Gastrocnemius medialis (tissue), 4 donors: ENCODE data around the gene LRRD1. TPM values are rescaled to one million over a fixed set of nuclear protein-coding genes. Genes with fewer than 3 reads are reported as not detected.
"Not testable (repeated sequence)": the region's sequence is repeated elsewhere in the genome, so short reads cannot be mapped to it uniquely, and the experiment has no call there.

ENCODE experiments used
- ATAC-seq, 2 donors: fragments of 150-250 bp; one replicate each; pipeline ENCODE4 v1.9.1; 2016
- DNase-seq, 2 donors: peaks; one replicate each; pipeline ENCODE4 v3.0.0-alpha.2; 2019
- H3K27ac ChIP-seq, 4 donors: fragments of 200-600 bp; sonication (generic); 1 replicate in 1 of 4; 2 replicates in 3 of 4; pipeline ENCODE4 v1.5.1; 2016 to 2018; ENCODE audit warnings: mild to moderate bottlenecking in 2 of 4, moderate library complexity in 1 of 4
- H3K27me3 ChIP-seq, 3 donors: fragments of 200-600 bp; sonication (generic) in 2 of 3; 1 replicate in 1 of 3; 2 replicates in 2 of 3; pipeline versions ENCODE4 v1.5.1 to v1.6.0; 2016 to 2019; ENCODE audit warnings: mild to moderate bottlenecking in 1 of 3, moderate library complexity in 1 of 3
- H3K36me3 ChIP-seq, 2 donors: fragments of 200-600 bp; sonication (generic) in 1 of 2; one replicate each; pipeline ENCODE4 v1.5.1; 2017 to 2018
- H3K4me1 ChIP-seq, 2 donors: fragments of 200-600 bp; sonication (generic) in 1 of 2; one replicate each; pipeline ENCODE4 v1.5.1; 2016 to 2017; ENCODE audit warnings: mild to moderate bottlenecking in 2 of 2
- H3K4me3 ChIP-seq, 4 donors: fragments of 200-600 bp; sonication (generic) in 3 of 4; 1 replicate in 1 of 4; 2 replicates in 3 of 4; pipeline ENCODE4 v1.5.1; 2016 to 2019; ENCODE audit warnings: mild to moderate bottlenecking in 2 of 4
- H3K9me3 ChIP-seq, 3 donors: fragments of 200-600 bp; sonication (generic) in 2 of 3; 1 replicate in 1 of 3; 2 replicates in 2 of 3; pipeline ENCODE4 v1.5.1; 2016 to 2019
- POLR2A ChIP-seq, 2 donors: fragments of 450-650 bp; IDR thresholded peaks; one replicate each; pipeline ENCODE4 v1.6.1; 2017; ENCODE audit warnings: antibody characterized with exemption in 2 of 2, mild to moderate bottlenecking in 2 of 2, moderate library complexity in 2 of 2
- in situ Hi-C, 4 donors: fragments of 200-750 bp; cut with MboI; loops; one replicate each; pipeline versions ENCODE4 v1.15.0 to v1.8.0; 2017; ENCODE audit warnings: low sequenced_read_pairs in 4 of 4
- intact Hi-C: fragments of 100-400 bp; cut with DNase I; formaldehyde crosslinking; loops from one replicate; pipeline ENCODE4 v1.15.1; 2023; ENCODE audit warnings: low total_unique reads
- total RNA-seq, 4 donors: library from RNA; depleted of rRNA; stranded (reverse); fragments of >200 nt; gene quantifications; one replicate each; pipeline versions ENCODE4 v1.1.0 to v1.2.3, GENCODE V29; 2016
- TF ChIP-seq, protein P1 (sequence below), 5 experiments: fragments of 450-650 bp in 3 of 5; fragments of 200-600 bp in 2 of 5; sonication (generic) in 2 of 5; IDR thresholded peaks in 4 of 5; conservative IDR thresholded peaks in 1 of 5; 1 replicate in 4 of 5; 2 replicates in 1 of 5; pipeline ENCODE4 v1.5.1; 2016 to 2019; ENCODE audit warnings: antibody characterized with exemption in 5 of 5, mild to moderate bottlenecking in 3 of 5, moderate library complexity in 3 of 5

LRRD1 gene
- total RNA-seq, 4 donors from 2014 or later, result not detected

- Histone ChIP-seq H3K4me1 (no peaks in the 10 kb centered on the region), H3K36me3 (peaks cover 9 to 86% of the 10 kb centered on the region in 2 donors), H3K27me3 (no peaks in the 10 kb centered on the region), H3K27ac (no peak overlapping the region), H3K9me3 (no peaks in the 10 kb centered on the region), H3K4me3 (no peak overlapping the region)
- in situ Hi-C loops (loop anchor here in 1 of 4 donors (25.0 kb wide), 1 partner anchor 341 kb away; no protein-coding TSS in a partner anchor), intact Hi-C loops (no loop called here)
- ATAC-seq (no peak), DNase-seq (no peak)
- no peak for TF ChIP-seq POLR2A (IDR thresholded peaks at IDR 0.05)
- TF ChIP-seq, protein P1, sequence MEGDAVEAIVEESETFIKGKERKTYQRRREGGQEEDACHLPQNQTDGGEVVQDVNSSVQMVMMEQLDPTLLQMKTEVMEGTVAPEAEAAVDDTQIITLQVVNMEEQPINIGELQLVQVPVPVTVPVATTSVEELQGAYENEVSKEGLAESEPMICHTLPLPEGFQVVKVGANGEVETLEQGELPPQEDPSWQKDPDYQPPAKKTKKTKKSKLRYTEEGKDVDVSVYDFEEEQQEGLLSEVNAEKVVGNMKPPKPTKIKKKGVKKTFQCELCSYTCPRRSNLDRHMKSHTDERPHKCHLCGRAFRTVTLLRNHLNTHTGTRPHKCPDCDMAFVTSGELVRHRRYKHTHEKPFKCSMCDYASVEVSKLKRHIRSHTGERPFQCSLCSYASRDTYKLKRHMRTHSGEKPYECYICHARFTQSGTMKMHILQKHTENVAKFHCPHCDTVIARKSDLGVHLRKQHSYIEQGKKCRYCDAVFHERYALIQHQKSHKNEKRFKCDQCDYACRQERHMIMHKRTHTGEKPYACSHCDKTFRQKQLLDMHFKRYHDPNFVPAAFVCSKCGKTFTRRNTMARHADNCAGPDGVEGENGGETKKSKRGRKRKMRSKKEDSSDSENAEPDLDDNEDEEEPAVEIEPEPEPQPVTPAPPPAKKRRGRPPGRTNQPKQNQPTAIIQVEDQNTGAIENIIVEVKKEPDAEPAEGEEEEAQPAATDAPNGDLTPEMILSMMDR (IDR thresholded peaks at IDR 0.05 in 4 of 5, conservative IDR thresholded peaks at IDR 0.05 in 1 of 5), result no peak
These were observed 42.8 kb upstream of the LRRD1 start for GRCh38 chr7:92221766-92222165.

GRCh38 chr7:92206672-92207071, 27.7 kb upstream of the LRRD1 start:
- intact Hi-C loops, result no loop called here
- H3K4me1 ChIP-seq, result no peaks in the 10 kb centered on the region
- TF ChIP-seq POLR2A (IDR thresholded peaks at IDR 0.05), result no peak
- TF ChIP-seq, protein P1 (IDR thresholded peaks at IDR 0.05 in 4 of 5, conservative IDR thresholded peaks at IDR 0.05 in 1 of 5), result no peak
- ATAC-seq, result no peak
- no peak overlapping the region for H3K27ac ChIP-seq
- no peak for DNase-seq
- no peak overlapping the region for H3K4me3 ChIP-seq
- H3K9me3 ChIP-seq, result no peaks in the 10 kb centered on the region
- in situ Hi-C loops, result loop anchor here in 1 of 4 donors (25.0 kb wide), 1 partner anchor 356 kb away; no protein-coding TSS in a partner anchor
- H3K27me3 ChIP-seq, result no peaks in the 10 kb centered on the region
- peaks cover 0 to 85% of the 10 kb centered on the region in 2 donors for H3K36me3 ChIP-seq

DNA sequence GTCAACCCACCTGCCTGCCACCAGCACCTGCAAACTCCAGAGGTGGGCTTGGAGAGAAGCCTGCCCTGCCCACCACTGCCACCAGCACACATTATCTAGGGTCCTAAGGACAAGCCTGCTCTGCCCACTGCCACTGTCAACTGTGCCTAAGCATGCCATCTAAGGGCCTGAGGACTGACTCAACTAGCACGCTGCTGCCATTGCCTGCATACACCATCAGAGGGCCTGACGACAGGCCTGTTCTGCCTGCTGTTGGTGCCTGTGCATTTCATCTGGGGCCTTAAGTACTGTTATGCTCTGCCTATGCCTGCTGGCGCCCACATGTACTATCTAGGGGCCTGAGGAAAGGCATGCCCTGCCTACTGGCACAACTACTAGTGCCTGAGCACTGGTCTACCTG, 27.0 kb upstream of the LRRD1 start:
- Histone ChIP-seq H3K9me3 (no peaks in the 10 kb centered on the region), H3K36me3 (peaks cover 0 to 83% of the 10 kb centered on the region in 2 donors), H3K4me1 (no peaks in the 10 kb centered on the region), H3K27ac (no peak overlapping the region), H3K27me3 (no peaks in the 10 kb centered on the region), H3K4me3 (no peak overlapping the region)
- intact Hi-C loops (no loop called here), in situ Hi-C loops (loop anchor here in 1 of 4 donors (25.0 kb wide), 1 partner anchor 356 kb away; no protein-coding TSS in a partner anchor)
- no peak for TF ChIP-seq POLR2A (IDR thresholded peaks at IDR 0.05)
- TF ChIP-seq, protein P1 (IDR thresholded peaks at IDR 0.05 in 4 of 5, conservative IDR thresholded peaks at IDR 0.05 in 1 of 5), result no peak
- ATAC-seq, result no peak
- no peak for DNase-seq

GRCh38 chr7:92200791-92201190, 21.8 kb upstream of the LRRD1 start:
- H3K9me3 ChIP-seq, result no peaks in the 10 kb centered on the region
- H3K4me1 ChIP-seq, result no peaks in the 10 kb centered on the region
- intact Hi-C loops, result no loop called here
- ATAC-seq, result no peak
- H3K4me3 ChIP-seq, result no peak overlapping the region
- no peaks in the 10 kb centered on the region for H3K27me3 ChIP-seq
- H3K27ac ChIP-seq, result no peak overlapping the region
- no peak for TF ChIP-seq POLR2A (IDR thresholded peaks at IDR 0.05)
- TF ChIP-seq, protein P1 (IDR thresholded peaks at IDR 0.05 in 4 of 5, conservative IDR thresholded peaks at IDR 0.05 in 1 of 5), result no peak
- DNase-seq, result no peak
- in situ Hi-C loops, result loop anchor here in 1 of 4 donors (25.0 kb wide), 1 partner anchor 362 kb away; no protein-coding TSS in a partner anchor
- peaks cover 0 to 70% of the 10 kb centered on the region in 2 donors for H3K36me3 ChIP-seq

- Histone ChIP-seq H3K36me3 (no peaks in the 10 kb centered on the region), H3K9me3 (no peaks in the 10 kb centered on the region), H3K4me3 (no peak overlapping the region), H3K27me3 (no peaks in the 10 kb centered on the region), H3K4me1 (no peaks in the 10 kb centered on the region), H3K27ac (no peak overlapping the region)
- ATAC-seq, result no peak
- intact Hi-C loops, result no loop called here
- no peak for TF ChIP-seq POLR2A (IDR thresholded peaks at IDR 0.05)
- TF ChIP-seq, protein P1 (IDR thresholded peaks at IDR 0.05 in 4 of 5, conservative IDR thresholded peaks at IDR 0.05 in 1 of 5), result no peak
- no peak for DNase-seq
- in situ Hi-C loops, result no loop called here
These were observed 13.4 kb upstream of the LRRD1 start for GRCh38 chr7:92192326-92192725.

- H3K4me3 ChIP-seq, intact Hi-C loops, in situ Hi-C loops, H3K27ac ChIP-seq, DNase-seq, H3K36me3 ChIP-seq, H3K27me3 ChIP-seq, H3K4me1 ChIP-seq, ATAC-seq, H3K9me3 ChIP-seq: not testable (repeated sequence)
These were observed 10.3 kb upstream of the LRRD1 start for GRCh38 chr7:92189246-92189645.

DNA sequence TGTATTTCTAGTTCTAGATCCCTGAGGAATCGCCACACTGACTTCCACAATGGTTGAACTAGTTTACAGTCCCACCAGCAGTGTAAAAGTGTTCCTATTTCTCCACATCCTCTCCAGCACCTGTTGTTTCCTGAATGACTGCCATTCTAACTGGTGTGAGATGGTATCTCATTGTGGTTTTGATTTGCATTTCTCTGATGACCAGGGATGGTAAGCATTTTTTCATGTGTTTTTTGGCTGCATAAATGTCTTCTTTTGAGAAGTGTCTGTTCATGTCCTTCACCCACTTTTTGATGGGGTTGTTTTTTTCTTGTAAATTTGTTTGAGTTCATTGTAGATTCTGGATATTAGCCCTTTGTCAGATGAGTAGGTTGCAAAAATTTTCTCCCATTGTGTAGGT, 5.4 kb upstream of the LRRD1 start:
- H3K9me3 ChIP-seq, DNase-seq, H3K4me3 ChIP-seq, in situ Hi-C loops, H3K27ac ChIP-seq, H3K27me3 ChIP-seq, H3K4me1 ChIP-seq, intact Hi-C loops, H3K36me3 ChIP-seq, ATAC-seq: not testable (repeated sequence)
